Ovary (tissue), 9 donors: Measurements from ENCODE around the gene UGT1A5. TPM values are rescaled to one million over a fixed set of nuclear protein-coding genes. Genes with fewer than 3 reads are reported as not detected.

Source experiments
- polyA plus RNA-seq, 2 donors: library from polyadenylated mRNA; stranded (reverse); fragments of 200-250 nt in 1 of 2; fragments of 350-450 nt in 1 of 2; fragmentation: Illumina TruSeq in 1 of 2; extraction: RNeasy Lipid Tissue Mini Kit (QIAGEN cat#74804) in 1 of 2; gene quantifications; one replicate each; pipeline ENCODE4 v1.2.3, GENCODE V29; 2013 to 2014
- total RNA-seq, 7 donors: library from RNA; depleted of rRNA in 2 of 7; stranded (reverse); fragments of >200 nt in 2 of 7; fragmentation: NEBNext Ultra II Directional in 3 of 7; extraction: Animal tissue kit (Norgen Biotek cat#: 25700) in 3 of 7; gene quantifications; one replicate each; pipeline versions ENCODE4 v1.1.0 to v1.2.4, GENCODE V29; 2016 to 2023
- donor health status: DM: no; HTN: no; CAD: no; lungs with moderate emphysema.
- donor health status: DM: no; HTN: no; CAD: no.
- donor health status: Bipolar disorder and iron deficiency.
- donor health status: DM: yes; HTN: yes; CAD: no.
- donor health status: DM: no; HTN: no; CAD: no.
- donor health status: DM: yes; HTN: yes; CAD: no.

Gene UGT1A5
- total and polyA plus RNA-seq, 9 donors, result not detected

Other genes starting within 250 kb of the UGT1A5 start
- gene USP40, start 146.1 kb upstream of the UGT1A5 start, total RNA-seq, result 10 to 100 TPM; 24.4 to 44.6 (median 36.2) TPM
- gene USP40, start 146.1 kb upstream of the UGT1A5 start, polyA plus RNA-seq, result 10 to 100 TPM; 18.0 to 29.4 TPM
- not detected for gene UGT1A8, start 95.3 kb upstream of the UGT1A5 start, total RNA-seq
- gene UGT1A8, start 95.3 kb upstream of the UGT1A5 start, polyA plus RNA-seq, result not detected
- not detected for gene UGT1A10, start 76.5 kb upstream of the UGT1A5 start, total RNA-seq
- gene UGT1A10, start 76.5 kb upstream of the UGT1A5 start, polyA plus RNA-seq, result not detected
- under 1 TPM in 1 of 7 donors, not detected in 6; 0.36 TPM for gene UGT1A9, start 41.0 kb upstream of the UGT1A5 start, total RNA-seq
- gene UGT1A9, start 41.0 kb upstream of the UGT1A5 start, polyA plus RNA-seq, result not detected
- not detected for gene UGT1A7, start 31.0 kb upstream of the UGT1A5 start, total RNA-seq
- not detected for gene UGT1A7, start 31.0 kb upstream of the UGT1A5 start, polyA plus RNA-seq
- gene UGT1A6, start 20.0 kb upstream of the UGT1A5 start, total RNA-seq, result not detected
- not detected for gene UGT1A6, start 20.0 kb upstream of the UGT1A5 start, polyA plus RNA-seq
- gene UGT1A4, start 5.8 kb downstream of the UGT1A5 start, total RNA-seq, result under 1 TPM in 2 of 7 donors, not detected in 5; 0.11 to 0.36 TPM
- gene UGT1A4, start 5.8 kb downstream of the UGT1A5 start, polyA plus RNA-seq, result not detected
- not detected for gene UGT1A3, start 16.1 kb downstream of the UGT1A5 start, total RNA-seq
- not detected for gene UGT1A3, start 16.1 kb downstream of the UGT1A5 start, polyA plus RNA-seq
- gene UGT1A1, start 47.4 kb downstream of the UGT1A5 start, total RNA-seq, result under 1 TPM in 2 of 7 donors, not detected in 5; 0.13 to 0.15 TPM
- gene UGT1A1, start 47.4 kb downstream of the UGT1A5 start, polyA plus RNA-seq, result not detected
- gene MROH2A, start 65.4 kb downstream of the UGT1A5 start, total RNA-seq, result not detected
- not detected for gene MROH2A, start 65.4 kb downstream of the UGT1A5 start, polyA plus RNA-seq
- 1 to 10 TPM in 1 of 7 donors, under 1 TPM in 2, not detected in 4; 0.07 to 1.3 (median 0.94) TPM for gene HJURP, start 141.6 kb downstream of the UGT1A5 start, total RNA-seq
- 1 to 10 TPM in 1 of 2 donors, under 1 TPM in 1; 0.48 to 1.5 TPM for gene HJURP, start 141.6 kb downstream of the UGT1A5 start, polyA plus RNA-seq
- gene TRPM8, start 204.5 kb downstream of the UGT1A5 start, total RNA-seq, result under 1 TPM in 1 of 7 donors, not detected in 6; 0.92 TPM
- gene TRPM8, start 204.5 kb downstream of the UGT1A5 start, polyA plus RNA-seq, result not detected